HCT116 (cell line): ENCODE results near the gene MAGEA9. TPM values are rescaled to one million over a fixed set of nuclear protein-coding genes. Genes with fewer than 3 reads are reported as not detected.

Experiments used
- ATAC-seq: fragments of 200-7000 bp; cut with Tn5 transposase; 2 replicates; pipeline ENCODE4 v1.9.1; 2020; ENCODE audit warnings: mild to moderate bottlenecking, moderate library complexity
- BruUV-seq: library from RNA; stranded (reverse); fragments of 400-500 nt; replicated peaks from 2 replicates; lab custom pipeline; 2021; lab: Mats Ljungman, UMichigan
- CTCF ChIA-PET: fragments of 300-600 bp; sonication (Branson Sonifier 250); formaldehyde crosslinking; loops from one replicate; lab custom pipeline; 2021; ENCODE audit warnings: antibody characterized with exemption; lab: Charles Lee
- POLR2A ChIA-PET: fragments of 300-600, 350-600 bp; sonication (Branson Sonifier 250); formaldehyde crosslinking; loops from one replicate; lab custom pipeline; 2021; ENCODE audit warnings: antibody characterized with exemption; lab: Charles Lee
- RAD21 ChIA-PET, 2 experiments: fragments of 300-600 bp; sonication (Branson Sonifier 250); formaldehyde crosslinking; loops; one replicate each; lab custom pipeline; 2023; ENCODE audit warnings: low total read pairs in 2 of 2; ENCODE audit not compliant: uncharacterized antibody in 2 of 2, unreplicated experiment in 2 of 2, low non-redundant PET in 1 of 2; lab: Charles Lee
- DNase-seq: peaks from one replicate; pipeline ENCODE4 v3.0.0-alpha.2; 2010; ENCODE audit warnings: low read depth, low spot score
- H2AFZ ChIP-seq: fragments of 200-600 bp; shearing (Covaris generic), sonication (generic); 2 replicates; pipeline ENCODE4 v1.6.1; 2017; ENCODE audit warnings: low read depth, mixed run types, mixed read lengths, antibody characterized with exemption, low read length; ENCODE audit not compliant: poor library complexity, severe bottlenecking
- H3K27ac ChIP-seq: 2 replicates; pipeline ENCODE4 v1.5.1; 2012; ENCODE audit warnings: low read depth, low read length
- H3K27me3 ChIP-seq: fragments of 200-600 bp; sonication (generic); 2 replicates; pipeline ENCODE4 v1.6.1; 2016; ENCODE audit warnings: mixed run types, low read length, mixed read lengths; ENCODE audit not compliant: insufficient read depth
- H3K36me3 ChIP-seq, 2 experiments: fragments of 200-500 bp in 1 of 2; fragments of 200-600 bp in 1 of 2; sonication (Bioruptor generic) in 1 of 2; sonication (generic) in 1 of 2; 2 replicates each; pipeline versions ENCODE4 v1.5.1 to v1.6.1; 2014 to 2016; ENCODE audit warnings: low read length in 2 of 2, inconsistent platforms in 1 of 2, mixed read lengths in 1 of 2, mixed run types in 1 of 2; ENCODE audit not compliant: insufficient read depth in 2 of 2, control insufficient read depth in 1 of 2
- H3K4me1 ChIP-seq, 2 experiments: fragments of 200-600 bp in 1 of 2; sonication (generic) in 1 of 2; 2 replicates each; pipeline versions ENCODE4 v1.5.1 to v1.6.1; 2012 to 2017; ENCODE audit warnings: low read length in 2 of 2, inconsistent platforms in 1 of 2, mild to moderate bottlenecking in 1 of 2, mixed read lengths in 1 of 2, mixed run types in 1 of 2, moderate library complexity in 1 of 2; ENCODE audit not compliant: insufficient read depth in 2 of 2, control insufficient read depth in 1 of 2
- H3K4me2 ChIP-seq: fragments of 200-600 bp; sonication (generic); 2 replicates; pipeline ENCODE4 v1.6.1; 2017; ENCODE audit warnings: mixed run types, low read length, mixed read lengths
- H3K4me3 ChIP-seq, 2 experiments: fragments of 200-600 bp in 1 of 2; sonication (generic) in 1 of 2; replicated peaks in 1 of 2; 2 replicates each; pipeline ENCODE4 v1.5.1; 2011 to 2016; ENCODE audit warnings: low read length in 2 of 2, control low read depth in 1 of 2, low read depth in 1 of 2, mild to moderate bottlenecking in 1 of 2, mixed read lengths in 1 of 2, mixed run types in 1 of 2
- H3K79me2 ChIP-seq: fragments of 200-600 bp; sonication (generic); 2 replicates; pipeline ENCODE4 v1.6.1; 2017; ENCODE audit warnings: mild to moderate bottlenecking, mixed run types, low read length, moderate library complexity, mixed read lengths; ENCODE audit not compliant: insufficient read depth
- H3K9ac ChIP-seq: fragments of 200-600 bp; sonication (generic); 2 replicates; pipeline ENCODE4 v1.6.1; 2016; ENCODE audit warnings: low read length, mixed read lengths
- H3K9me2 ChIP-seq: fragments of 200-600 bp; sonication (generic), shearing (Covaris generic); 2 replicates; pipeline ENCODE4 v1.6.1; 2017; ENCODE audit warnings: mixed run types, mild to moderate bottlenecking, moderate library complexity; ENCODE audit not compliant: insufficient read depth
- H3K9me3 ChIP-seq, 2 experiments: fragments of 200-500 bp in 1 of 2; fragments of 200-600 bp in 1 of 2; sonication (Bioruptor generic) in 1 of 2; sonication (generic) in 1 of 2; 2 replicates each; pipeline ENCODE4 v1.6.1; 2014 to 2017; ENCODE audit warnings: low read length in 2 of 2, mixed read lengths in 2 of 2, inconsistent platforms in 1 of 2, low read depth in 1 of 2, mild to moderate bottlenecking in 1 of 2, mixed run types in 1 of 2, moderate library complexity in 1 of 2; ENCODE audit not compliant: control insufficient read depth in 1 of 2, insufficient read depth in 1 of 2
- H4K20me1 ChIP-seq: fragments of 200-600 bp; sonication (generic), shearing (Covaris generic); 2 replicates; pipeline ENCODE4 v1.6.1; 2017; ENCODE audit warnings: mixed run types, mild to moderate bottlenecking, moderate library complexity; ENCODE audit not compliant: insufficient read depth
- EGR1 ChIP-seq: IDR thresholded peaks from 2 replicates; pipeline ENCODE4 v1.6.1; 2012; ENCODE audit warnings: low read depth
- ELF1 ChIP-seq: IDR thresholded peaks from 2 replicates; pipeline ENCODE4 v1.6.1; 2012; ENCODE audit warnings: low read depth, borderline replicate concordance
- EZH2 ChIP-seq: fragments of 200-600 bp; sonication (generic); IDR thresholded peaks from 2 replicates; pipeline ENCODE4 v1.6.1; 2017; ENCODE audit warnings: antibody characterized with exemption, mixed run types
- JUND ChIP-seq: IDR thresholded peaks from 2 replicates; pipeline ENCODE4 v1.6.1; 2012
- POLR2AphosphoS5 ChIP-seq: IDR thresholded peaks from 2 replicates; pipeline ENCODE4 v1.6.1; 2011; ENCODE audit warnings: mild to moderate bottlenecking, low read depth, low read length, moderate library complexity
- SIN3A ChIP-seq: IDR thresholded peaks from 2 replicates; pipeline ENCODE4 v1.6.1; 2012; ENCODE audit warnings: low read depth
- SRF ChIP-seq: IDR thresholded peaks from 2 replicates; pipeline ENCODE4 v1.6.1; 2012; ENCODE audit warnings: low read depth
- TCF7L2 ChIP-seq: IDR thresholded peaks from 2 replicates; pipeline ENCODE4 v1.7.0; 2011; ENCODE audit warnings: borderline replicate concordance, inconsistent platforms; ENCODE audit not compliant: insufficient read depth, insufficient read length; ENCODE audit errors: extremely low read depth
- ZFX ChIP-seq: fragments of 450-650 bp; IDR thresholded peaks from 2 replicates; pipeline ENCODE4 v1.6.1; 2017
- ZNF274 ChIP-seq: fragments of 200-500 bp; sonication (Bioruptor generic); IDR thresholded peaks from 2 replicates; pipeline ENCODE4 v1.6.1; 2014; ENCODE audit warnings: mild to moderate bottlenecking, low read depth, low read length, inconsistent platforms
- intact Hi-C: fragments of 100-400 bp; cut with micrococcal nuclease; formaldehyde crosslinking; loops from 2 replicates; pipeline ENCODE4 v1.10.0; 2022
- total RNA-seq: library from RNA; stranded (reverse); gene quantifications from one replicate; pipeline ENCODE4 v1.2.1, GENCODE V29; 2021; ENCODE audit not compliant: unreplicated experiment
- TF ChIP-seq, protein P1 (sequence below): IDR thresholded peaks from 2 replicates; pipeline ENCODE4 v1.6.1; 2011; ENCODE audit warnings: mild to moderate bottlenecking, low read length, moderate library complexity; ENCODE audit not compliant: insufficient replicate concordance; ENCODE audit errors: extremely low read depth
- TF ChIP-seq, protein P2 (sequence below): IDR thresholded peaks from 2 replicates; pipeline ENCODE4 v1.6.1; 2012; ENCODE audit warnings: low read depth

Gene MAGEA9
- total RNA-seq, 1 experiment from 2014 or later: not detected

DNA sequence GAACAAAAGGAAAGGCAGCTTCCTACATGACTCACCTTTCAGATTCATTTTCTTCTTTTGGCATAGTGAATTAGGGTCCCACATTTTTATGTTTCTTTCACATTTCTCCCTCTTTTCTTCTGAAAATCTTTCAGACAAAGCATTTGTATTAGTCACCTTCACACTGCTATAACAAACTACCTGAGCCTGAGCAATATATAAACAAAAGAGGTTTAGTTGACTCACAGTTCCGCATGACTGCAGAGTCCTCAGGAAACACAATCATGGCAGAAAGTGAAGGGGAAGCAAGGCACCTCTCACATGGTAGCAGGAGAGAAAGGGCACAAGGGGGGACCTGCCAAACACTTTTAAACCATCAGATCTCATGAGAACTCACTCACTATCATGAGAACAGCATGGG lies 36.9 kb downstream of the MAGEA9 start:
- RAD21 ChIA-PET: no interaction called here

More for the DNA sequence above, 36.9 kb downstream of the MAGEA9 start:
- H3K79me2 ChIP-seq: no peaks in the 10 kb centered on the region
- ChIA-PET POLR2A (no interaction called here), CTCF (no interaction called here)
- ATAC-seq (no peak), DNase-seq (no peak)
- no peaks in the 10 kb centered on the region for H3K9me3 ChIP-seq
- intact Hi-C loops: no loop called here
- H4K20me1 ChIP-seq: no peaks in the 10 kb centered on the region
- no peak overlapping the region for H3K9ac ChIP-seq
- H3K9me2 ChIP-seq: no peaks in the 10 kb centered on the region
- no peak overlapping the region for H3K27ac ChIP-seq
- H2AFZ ChIP-seq: no peak overlapping the region
- H3K27me3 ChIP-seq: peaks cover 3% of the 10 kb centered on the region; the same call in 1 of the 2 replicates
- H3K4me2 ChIP-seq: no peak overlapping the region
- H3K36me3 ChIP-seq: no peaks in the 10 kb centered on the region
- no TSS peak for BruUV-seq
- TF ChIP-seq JUND: no peak
- TF ChIP-seq, protein P1, sequence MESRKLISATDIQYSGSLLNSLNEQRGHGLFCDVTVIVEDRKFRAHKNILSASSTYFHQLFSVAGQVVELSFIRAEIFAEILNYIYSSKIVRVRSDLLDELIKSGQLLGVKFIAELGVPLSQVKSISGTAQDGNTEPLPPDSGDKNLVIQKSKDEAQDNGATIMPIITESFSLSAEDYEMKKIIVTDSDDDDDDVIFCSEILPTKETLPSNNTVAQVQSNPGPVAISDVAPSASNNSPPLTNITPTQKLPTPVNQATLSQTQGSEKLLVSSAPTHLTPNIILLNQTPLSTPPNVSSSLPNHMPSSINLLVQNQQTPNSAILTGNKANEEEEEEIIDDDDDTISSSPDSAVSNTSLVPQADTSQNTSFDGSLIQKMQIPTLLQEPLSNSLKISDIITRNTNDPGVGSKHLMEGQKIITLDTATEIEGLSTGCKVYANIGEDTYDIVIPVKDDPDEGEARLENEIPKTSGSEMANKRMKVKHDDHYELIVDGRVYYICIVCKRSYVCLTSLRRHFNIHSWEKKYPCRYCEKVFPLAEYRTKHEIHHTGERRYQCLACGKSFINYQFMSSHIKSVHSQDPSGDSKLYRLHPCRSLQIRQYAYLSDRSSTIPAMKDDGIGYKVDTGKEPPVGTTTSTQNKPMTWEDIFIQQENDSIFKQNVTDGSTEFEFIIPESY: no peak
- TF ChIP-seq EGR1: no peak
- no peak for TF ChIP-seq POLR2AphosphoS5
- TF ChIP-seq ELF1: no peak
- no peak for TF ChIP-seq ZNF274
- TF ChIP-seq, protein P2, sequence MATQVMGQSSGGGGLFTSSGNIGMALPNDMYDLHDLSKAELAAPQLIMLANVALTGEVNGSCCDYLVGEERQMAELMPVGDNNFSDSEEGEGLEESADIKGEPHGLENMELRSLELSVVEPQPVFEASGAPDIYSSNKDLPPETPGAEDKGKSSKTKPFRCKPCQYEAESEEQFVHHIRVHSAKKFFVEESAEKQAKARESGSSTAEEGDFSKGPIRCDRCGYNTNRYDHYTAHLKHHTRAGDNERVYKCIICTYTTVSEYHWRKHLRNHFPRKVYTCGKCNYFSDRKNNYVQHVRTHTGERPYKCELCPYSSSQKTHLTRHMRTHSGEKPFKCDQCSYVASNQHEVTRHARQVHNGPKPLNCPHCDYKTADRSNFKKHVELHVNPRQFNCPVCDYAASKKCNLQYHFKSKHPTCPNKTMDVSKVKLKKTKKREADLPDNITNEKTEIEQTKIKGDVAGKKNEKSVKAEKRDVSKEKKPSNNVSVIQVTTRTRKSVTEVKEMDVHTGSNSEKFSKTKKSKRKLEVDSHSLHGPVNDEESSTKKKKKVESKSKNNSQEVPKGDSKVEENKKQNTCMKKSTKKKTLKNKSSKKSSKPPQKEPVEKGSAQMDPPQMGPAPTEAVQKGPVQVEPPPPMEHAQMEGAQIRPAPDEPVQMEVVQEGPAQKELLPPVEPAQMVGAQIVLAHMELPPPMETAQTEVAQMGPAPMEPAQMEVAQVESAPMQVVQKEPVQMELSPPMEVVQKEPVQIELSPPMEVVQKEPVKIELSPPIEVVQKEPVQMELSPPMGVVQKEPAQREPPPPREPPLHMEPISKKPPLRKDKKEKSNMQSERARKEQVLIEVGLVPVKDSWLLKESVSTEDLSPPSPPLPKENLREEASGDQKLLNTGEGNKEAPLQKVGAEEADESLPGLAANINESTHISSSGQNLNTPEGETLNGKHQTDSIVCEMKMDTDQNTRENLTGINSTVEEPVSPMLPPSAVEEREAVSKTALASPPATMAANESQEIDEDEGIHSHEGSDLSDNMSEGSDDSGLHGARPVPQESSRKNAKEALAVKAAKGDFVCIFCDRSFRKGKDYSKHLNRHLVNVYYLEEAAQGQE: no peak
- TF ChIP-seq EZH2: no peak
- no peak for TF ChIP-seq SIN3A
- TF ChIP-seq SRF: no peak
- TF ChIP-seq TCF7L2: no peak
- no peak for TF ChIP-seq ZFX
- no peaks in the 10 kb centered on the region for H3K4me1 ChIP-seq
- H3K4me3 ChIP-seq: no peak overlapping the region
